Erythroblast (primary cell): ENCODE measurements around the gene GAS6.

Source experiments
- GATA1 ChIP-seq: IDR thresholded peaks from 2 replicates; pipeline ENCODE4 v1.6.1; 2011; ENCODE audit warnings: low read depth, mild to moderate bottlenecking, control low read depth, low read length, moderate library complexity
- POLR2A ChIP-seq: IDR thresholded peaks from 2 replicates; pipeline ENCODE4 v1.6.1; 2011; ENCODE audit warnings: mild to moderate bottlenecking, low read length

GRCh38 chr13:113793718-113794085 is 70.2 kb downstream of the GAS6 start:
- no peak for TF ChIP-seq POLR2A
- no peak for TF ChIP-seq GATA1
